Peyer's patch (tissue), 4 donors: Measurements from ENCODE around the gene UGT1A10. TPM values are rescaled to one million over a fixed set of nuclear protein-coding genes. Genes with fewer than 3 reads are reported as not detected.

Experiments used
- DNase-seq, 3 donors: peaks; one replicate each; pipeline ENCODE4 v3.0.0-alpha.2; 2017 to 2019
- H3K27ac ChIP-seq, 4 donors: fragments of 200-600 bp; sonication (generic); one replicate each; pipeline ENCODE4 v1.5.1; 2016 to 2019
- H3K27me3 ChIP-seq, 2 donors: fragments of 200-600 bp; sonication (generic); one replicate each; pipeline ENCODE4 v1.5.1; 2019
- H3K36me3 ChIP-seq, 3 donors: fragments of 200-600 bp; sonication (generic); one replicate each; pipeline ENCODE4 v1.5.1; 2016 to 2019
- H3K4me1 ChIP-seq, 4 donors: fragments of 200-600 bp; sonication (generic); one replicate each; pipeline ENCODE4 v1.5.1; 2016 to 2019
- H3K4me3 ChIP-seq, 4 donors: fragments of 200-600 bp; sonication (generic); 1 replicate in 3 of 4; 2 replicates in 1 of 4; pipeline ENCODE4 v1.5.1; 2016 to 2019; ENCODE audit warnings: mild to moderate bottlenecking in 1 of 4
- H3K9me3 ChIP-seq, 4 donors: fragments of 200-600 bp; sonication (generic); one replicate each; pipeline ENCODE4 v1.5.1; 2016 to 2019; ENCODE audit warnings: mild to moderate bottlenecking in 1 of 4
- CTCF ChIP-seq, 6 experiments: fragments of 450-650 bp in 4 of 6; fragments of 200-600 bp in 2 of 6; sonication (generic) in 1 of 6; IDR thresholded peaks; one replicate each; pipeline ENCODE4 v1.5.1; 2017 to 2019; ENCODE audit warnings: antibody characterized with exemption in 6 of 6, mild to moderate bottlenecking in 3 of 6, moderate library complexity in 1 of 6
- POLR2A ChIP-seq, 2 donors: fragments of 450-650 bp; IDR thresholded peaks; one replicate each; pipeline ENCODE4 v1.5.1; 2017; ENCODE audit warnings: antibody characterized with exemption in 2 of 2, mild to moderate bottlenecking in 2 of 2, moderate library complexity in 2 of 2
- total RNA-seq, 4 donors: library from RNA; depleted of rRNA; stranded (reverse); fragments of >200 nt; gene quantifications; one replicate each; pipeline ENCODE4 v1.1.0, GENCODE V29; 2016

Gene UGT1A10
- total RNA-seq, 4 donors from 2014 or later, result 19.0 to 168 (median 71.8) TPM

- Histone ChIP-seq H3K4me1 (peaks cover 0 to 14% (median 3%) of the 10 kb centered on the region in 4 donors), H3K4me3 (no peak overlapping the region), H3K27ac (no peak overlapping the region), H3K36me3 (no peaks in the 10 kb centered on the region), H3K9me3 (peaks cover 0 to 4% (median 2%) of the 10 kb centered on the region in 4 donors), H3K27me3 (no peaks in the 10 kb centered on the region)
- no peak for TF ChIP-seq POLR2A (IDR thresholded peaks at IDR 0.05)
- no peak for TF ChIP-seq CTCF (IDR thresholded peaks at IDR 0.05)
- no peak for DNase-seq
These were observed 118.8 kb downstream of the UGT1A10 start for GRCh38 chr2:233754872-233755611.

GRCh38 chr2:233756429-233757081 is 120.3 kb downstream of the UGT1A10 start:
- Histone ChIP-seq H3K4me1 (peaks cover 0 to 26% (median 3%) of the 10 kb centered on the region in 4 donors), H3K4me3 (no peak overlapping the region), H3K27me3 (no peaks in the 10 kb centered on the region), H3K9me3 (no peaks in the 10 kb centered on the region), H3K27ac (peak overlapping the region in 2 of 4 donors; percentile 34 to 67), H3K36me3 (no peaks in the 10 kb centered on the region)
- no peak for TF ChIP-seq POLR2A (IDR thresholded peaks at IDR 0.05)
- TF ChIP-seq CTCF (IDR thresholded peaks at IDR 0.05), result no peak
- DNase-seq, result peak in 1 of 3 donors; percentile 58

- no peaks in the 10 kb centered on the region for H3K36me3 ChIP-seq
- H3K4me3 ChIP-seq, result peak overlapping the region in 1 of 4 donors; percentile 6
- no peaks in the 10 kb centered on the region for H3K27me3 ChIP-seq
- no peak for DNase-seq
- peak overlapping the region in 3 of 4 donors; percentile 14 to 84 (median 34) for H3K27ac ChIP-seq
- peaks cover 0 to 32% (median 3%) of the 10 kb centered on the region in 4 donors for H3K4me1 ChIP-seq
- TF ChIP-seq POLR2A (IDR thresholded peaks at IDR 0.05) (no peak), CTCF (IDR thresholded peaks at IDR 0.05) (no peak)
- H3K9me3 ChIP-seq, result no peaks in the 10 kb centered on the region
These were observed 121.9 kb downstream of the UGT1A10 start for GRCh38 chr2:233758141-233758540.

- peak overlapping the region in 3 of 4 donors; percentile 14 to 84 (median 28) for H3K27ac ChIP-seq
- peaks cover 0 to 32% (median 3%) of the 10 kb centered on the region in 4 donors for H3K4me1 ChIP-seq
- H3K9me3 ChIP-seq, result no peaks in the 10 kb centered on the region
- no peak for DNase-seq
- no peaks in the 10 kb centered on the region for H3K27me3 ChIP-seq
- TF ChIP-seq CTCF (IDR thresholded peaks at IDR 0.05) (no peak), POLR2A (IDR thresholded peaks at IDR 0.05) (no peak)
- no peak overlapping the region for H3K4me3 ChIP-seq
- H3K36me3 ChIP-seq, result no peaks in the 10 kb centered on the region
These were observed 122.6 kb downstream of the UGT1A10 start for GRCh38 chr2:233758849-233759248.

GRCh38 chr2:233760043-233760442 is 123.8 kb downstream of the UGT1A10 start, which contains the start of gene UGT1A1:
UGT1A1 (plus strand) TSS chr2:233760270; CDS start chr2:233760288, 18 bp downstream.
- Histone ChIP-seq H3K27ac (peak within 1 kb of the TSS in 3 of 4 donors; percentile 27 to 84 (median 31)), H3K4me1 (peaks cover 0 to 32% (median 3%) of the 10 kb centered on the region in 4 donors), H3K4me3 (no peak within 1 kb of the TSS), H3K9me3 (no peaks in the 10 kb centered on the region), H3K36me3 (no peaks in the 10 kb centered on the region), H3K27me3 (no peaks in the 10 kb centered on the region)
- no peak for DNase-seq
- TF ChIP-seq POLR2A (IDR thresholded peaks at IDR 0.05) (peak in 1 of 2 donors; percentile 13), CTCF (IDR thresholded peaks at IDR 0.05) (no peak)
